ENCODE data around the gene GNB5. TPM values are rescaled to one million over a fixed set of nuclear protein-coding genes. Genes with fewer than 3 reads are reported as not detected.

Gene GNB5
- polyA plus RNA-seq, 1 donor from 2014 or later, result 89.6 TPM

DNA sequence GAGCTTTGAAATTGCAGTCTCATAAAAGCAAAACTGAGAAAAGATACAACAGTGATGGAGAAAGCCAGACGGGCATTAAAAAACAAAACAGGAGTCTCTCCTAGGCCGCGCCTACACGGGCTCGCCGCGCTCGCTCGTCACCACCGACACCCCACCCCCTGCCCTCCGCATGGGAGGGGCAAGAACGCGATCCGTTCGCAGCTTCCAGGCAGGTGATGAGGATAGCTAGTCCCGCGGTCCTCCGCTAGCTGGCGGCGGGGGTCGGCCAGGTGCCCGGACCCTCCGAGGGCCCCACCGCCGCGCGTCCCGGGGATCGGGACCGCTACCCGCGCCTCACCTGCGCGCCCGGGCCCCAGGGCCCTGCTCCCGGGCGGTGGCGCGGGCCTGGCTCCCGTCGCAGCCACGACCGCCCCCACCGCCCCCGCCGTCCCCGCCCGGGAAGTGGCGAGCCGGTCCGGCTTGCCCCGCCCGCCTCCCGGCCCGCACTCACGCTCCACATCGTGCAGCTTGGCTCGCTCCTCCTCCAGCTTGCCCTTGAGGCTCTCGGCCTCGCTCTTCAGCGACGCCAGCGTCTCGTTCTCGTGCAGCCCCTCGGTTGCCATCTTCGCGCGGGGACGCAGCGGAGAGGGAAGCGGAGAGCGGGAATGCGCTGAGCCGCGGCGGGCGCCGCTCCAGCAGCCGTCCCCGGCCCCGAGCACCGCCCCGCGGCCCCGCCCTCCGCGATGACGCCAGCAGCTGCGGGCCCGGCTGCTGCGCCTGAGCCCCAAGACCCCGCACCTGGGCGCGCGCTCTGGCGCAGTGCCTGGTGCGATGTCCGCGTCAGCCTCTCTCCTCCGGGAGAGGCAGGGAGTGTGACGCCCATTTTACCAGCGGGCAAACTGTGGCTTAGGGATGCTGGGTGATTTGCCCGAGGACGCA is 11.7 kb downstream of the GNB5 start:
- peak overlapping the region; percentile 87 for H3K27ac ChIP-seq (ENCODE audit: low read length)
- H3K9me2 ChIP-seq (ENCODE audit: insufficient read depth, low read length), result no peaks in the 10 kb centered on the region
- no peaks in the 10 kb centered on the region for H3K36me3 ChIP-seq (ENCODE audit: insufficient read depth, low read length)
- no peaks in the 10 kb centered on the region for H3K27me3 ChIP-seq (ENCODE audit: insufficient read depth, low read depth, low read length)
- no peaks in the 10 kb centered on the region for H3K9me3 ChIP-seq (ENCODE audit: low read length)
- H2AFZ ChIP-seq (ENCODE audit: low read depth, low read length), result peak overlapping the region; percentile 96
- H3F3A ChIP-seq (ENCODE audit: insufficient read depth, low read length, poor library complexity, severe bottlenecking), result no peaks in the 10 kb centered on the region
- H3K4me2 ChIP-seq (ENCODE audit: low read length), result peak overlapping the region; percentile 75
- no peaks in the 10 kb centered on the region for H4K20me1 ChIP-seq (ENCODE audit: insufficient read depth)
- H3K79me2 ChIP-seq (replicated peaks; ENCODE audit: insufficient read depth, low read length), result peaks cover 13% of the 10 kb centered on the region
- H3K9ac ChIP-seq (ENCODE audit: low read length), result peak overlapping the region; percentile 96
- H3K4me3 ChIP-seq (ENCODE audit: low read length), result peak overlapping the region; percentile 95
- TF ChIP-seq RAD21 (conservative IDR thresholded peaks at IDR 0.05) (peak; percentile 18), TAF1 (IDR thresholded peaks at IDR 0.05; ENCODE audit: low read depth) (peak; percentile 71), POLR2AphosphoS5 (IDR thresholded peaks at IDR 0.05) (peak; percentile 91), SMC3 (conservative IDR thresholded peaks at IDR 0.05; ENCODE audit: poor library complexity) (peak; percentile 19), EP300 (conservative IDR thresholded peaks at IDR 0.05; ENCODE audit: poor library complexity, severe bottlenecking) (peak; percentile 31), MXI1 (conservative IDR thresholded peaks at IDR 0.05; ENCODE audit: poor library complexity, severe bottlenecking) (peak; percentile 65), EZH2 (IDR thresholded peaks at IDR 0.05; ENCODE audit: borderline replicate concordance, insufficient read depth, low read length, poor library complexity, severe bottlenecking) (no peak)
- TF ChIP-seq, protein P1, sequence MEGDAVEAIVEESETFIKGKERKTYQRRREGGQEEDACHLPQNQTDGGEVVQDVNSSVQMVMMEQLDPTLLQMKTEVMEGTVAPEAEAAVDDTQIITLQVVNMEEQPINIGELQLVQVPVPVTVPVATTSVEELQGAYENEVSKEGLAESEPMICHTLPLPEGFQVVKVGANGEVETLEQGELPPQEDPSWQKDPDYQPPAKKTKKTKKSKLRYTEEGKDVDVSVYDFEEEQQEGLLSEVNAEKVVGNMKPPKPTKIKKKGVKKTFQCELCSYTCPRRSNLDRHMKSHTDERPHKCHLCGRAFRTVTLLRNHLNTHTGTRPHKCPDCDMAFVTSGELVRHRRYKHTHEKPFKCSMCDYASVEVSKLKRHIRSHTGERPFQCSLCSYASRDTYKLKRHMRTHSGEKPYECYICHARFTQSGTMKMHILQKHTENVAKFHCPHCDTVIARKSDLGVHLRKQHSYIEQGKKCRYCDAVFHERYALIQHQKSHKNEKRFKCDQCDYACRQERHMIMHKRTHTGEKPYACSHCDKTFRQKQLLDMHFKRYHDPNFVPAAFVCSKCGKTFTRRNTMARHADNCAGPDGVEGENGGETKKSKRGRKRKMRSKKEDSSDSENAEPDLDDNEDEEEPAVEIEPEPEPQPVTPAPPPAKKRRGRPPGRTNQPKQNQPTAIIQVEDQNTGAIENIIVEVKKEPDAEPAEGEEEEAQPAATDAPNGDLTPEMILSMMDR (IDR thresholded peaks at IDR 0.05; ENCODE audit: poor library complexity, severe bottlenecking), result peak; percentile 50
- TF ChIP-seq, protein P2, sequence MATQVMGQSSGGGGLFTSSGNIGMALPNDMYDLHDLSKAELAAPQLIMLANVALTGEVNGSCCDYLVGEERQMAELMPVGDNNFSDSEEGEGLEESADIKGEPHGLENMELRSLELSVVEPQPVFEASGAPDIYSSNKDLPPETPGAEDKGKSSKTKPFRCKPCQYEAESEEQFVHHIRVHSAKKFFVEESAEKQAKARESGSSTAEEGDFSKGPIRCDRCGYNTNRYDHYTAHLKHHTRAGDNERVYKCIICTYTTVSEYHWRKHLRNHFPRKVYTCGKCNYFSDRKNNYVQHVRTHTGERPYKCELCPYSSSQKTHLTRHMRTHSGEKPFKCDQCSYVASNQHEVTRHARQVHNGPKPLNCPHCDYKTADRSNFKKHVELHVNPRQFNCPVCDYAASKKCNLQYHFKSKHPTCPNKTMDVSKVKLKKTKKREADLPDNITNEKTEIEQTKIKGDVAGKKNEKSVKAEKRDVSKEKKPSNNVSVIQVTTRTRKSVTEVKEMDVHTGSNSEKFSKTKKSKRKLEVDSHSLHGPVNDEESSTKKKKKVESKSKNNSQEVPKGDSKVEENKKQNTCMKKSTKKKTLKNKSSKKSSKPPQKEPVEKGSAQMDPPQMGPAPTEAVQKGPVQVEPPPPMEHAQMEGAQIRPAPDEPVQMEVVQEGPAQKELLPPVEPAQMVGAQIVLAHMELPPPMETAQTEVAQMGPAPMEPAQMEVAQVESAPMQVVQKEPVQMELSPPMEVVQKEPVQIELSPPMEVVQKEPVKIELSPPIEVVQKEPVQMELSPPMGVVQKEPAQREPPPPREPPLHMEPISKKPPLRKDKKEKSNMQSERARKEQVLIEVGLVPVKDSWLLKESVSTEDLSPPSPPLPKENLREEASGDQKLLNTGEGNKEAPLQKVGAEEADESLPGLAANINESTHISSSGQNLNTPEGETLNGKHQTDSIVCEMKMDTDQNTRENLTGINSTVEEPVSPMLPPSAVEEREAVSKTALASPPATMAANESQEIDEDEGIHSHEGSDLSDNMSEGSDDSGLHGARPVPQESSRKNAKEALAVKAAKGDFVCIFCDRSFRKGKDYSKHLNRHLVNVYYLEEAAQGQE (IDR thresholded peaks at IDR 0.05; ENCODE audit: borderline replicate concordance), result peak; percentile 82

DNA sequence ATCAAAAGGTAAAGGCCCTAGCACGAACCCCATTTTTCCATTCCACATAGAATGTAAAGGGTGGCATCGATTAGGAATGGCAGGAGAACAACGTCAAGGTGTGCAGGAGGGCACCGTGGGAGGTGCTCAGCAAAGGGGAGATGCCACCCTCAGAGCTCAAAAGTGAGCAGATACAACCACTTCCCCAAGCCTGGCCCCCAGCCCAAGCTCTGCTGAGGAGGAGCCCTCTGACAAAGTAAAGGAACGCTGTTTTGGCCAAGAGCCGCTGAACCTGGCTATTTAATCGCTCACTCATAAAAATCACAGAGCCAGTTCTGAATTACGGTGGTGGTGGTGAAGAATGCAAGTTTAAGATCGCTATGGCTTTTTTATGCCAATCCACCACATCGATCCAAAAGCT is 12.4 kb downstream of the GNB5 start:
- Histone ChIP-seq H3K79me2 (replicated peaks; ENCODE audit: insufficient read depth, low read length) (peaks cover 13% of the 10 kb centered on the region), H3K9me3 (ENCODE audit: low read length) (no peaks in the 10 kb centered on the region), H2AFZ (ENCODE audit: low read depth, low read length) (peak overlapping the region; percentile 93), H3K36me3 (ENCODE audit: insufficient read depth, low read length) (no peaks in the 10 kb centered on the region), H3F3A (ENCODE audit: insufficient read depth, low read length, poor library complexity, severe bottlenecking) (no peaks in the 10 kb centered on the region), H3K9ac (ENCODE audit: low read length) (peak overlapping the region; percentile 96), H3K4me2 (ENCODE audit: low read length) (peak overlapping the region; percentile 75), H3K4me3 (ENCODE audit: low read length) (peak overlapping the region; percentile 95), H3K9me2 (ENCODE audit: insufficient read depth, low read length) (no peaks in the 10 kb centered on the region), H4K20me1 (ENCODE audit: insufficient read depth) (no peaks in the 10 kb centered on the region), H3K27ac (ENCODE audit: low read length) (peak overlapping the region; percentile 87), H3K27me3 (ENCODE audit: insufficient read depth, low read depth, low read length) (no peaks in the 10 kb centered on the region)
- TF ChIP-seq POLR2AphosphoS5 (IDR thresholded peaks at IDR 0.05) (no peak), SMC3 (conservative IDR thresholded peaks at IDR 0.05; ENCODE audit: poor library complexity) (no peak), EZH2 (IDR thresholded peaks at IDR 0.05; ENCODE audit: borderline replicate concordance, insufficient read depth, low read length, poor library complexity, severe bottlenecking) (no peak), EP300 (conservative IDR thresholded peaks at IDR 0.05; ENCODE audit: poor library complexity, severe bottlenecking) (no peak), TAF1 (IDR thresholded peaks at IDR 0.05; ENCODE audit: low read depth) (no peak), RAD21 (conservative IDR thresholded peaks at IDR 0.05) (no peak), MXI1 (conservative IDR thresholded peaks at IDR 0.05; ENCODE audit: poor library complexity, severe bottlenecking) (no peak)
- TF ChIP-seq, protein P2 (IDR thresholded peaks at IDR 0.05; ENCODE audit: borderline replicate concordance), result no peak
- TF ChIP-seq, protein P1 (IDR thresholded peaks at IDR 0.05; ENCODE audit: poor library complexity, severe bottlenecking), result no peak

Measured in neural cell (in vitro differentiated cells).